SK-N-SH (cell line): ENCODE data around the gene ENKD1. TPM values are rescaled to one million over a fixed set of nuclear protein-coding genes. Genes with fewer than 3 reads are reported as not detected.
A peak's percentile ranks its signal among the peaks of the same experiment; 100 is the strongest.

Source experiments
- CTCF ChIA-PET: fragments of 300-600, 350-600 bp; formaldehyde crosslinking; extraction: SDS; loops from one replicate; lab custom pipeline; 2021; lab: Yijun Ruan, JAX
- POLR2A ChIA-PET: fragments of 350-600 bp; sonication (Branson Sonifier 250); formaldehyde crosslinking; extraction: SDS; loops from one replicate; lab custom pipeline; 2020; ENCODE audit warnings: antibody characterized with exemption, inconsistent platforms; lab: Yijun Ruan, JAX
- DNase-seq: peaks from one replicate; pipeline ENCODE4 v3.0.0; 2012
- H2AFZ ChIP-seq: fragments of 200-600 bp; sonication (generic); 2 replicates; pipeline ENCODE4 v1.8.1; 2016; ENCODE audit warnings: antibody characterized with exemption, mild to moderate bottlenecking, low read depth
- H3F3A ChIP-seq: fragments of 200-600 bp; sonication (generic); replicated peaks from 2 replicates; pipeline ENCODE3; 2016; ENCODE audit warnings: antibody characterized with exemption, mild to moderate bottlenecking; ENCODE audit not compliant: insufficient read depth
- H3K27ac ChIP-seq, 2 experiments: fragments of 200-500 bp in 1 of 2; fragments of 200-600 bp in 1 of 2; sonication (Bioruptor generic) in 1 of 2; sonication (generic), shearing (Covaris generic) in 1 of 2; 2 replicates each; pipeline versions ENCODE4 v1.5.1 to v1.6.1; 2014 to 2016; ENCODE audit warnings: low read depth in 2 of 2, inconsistent platforms in 1 of 2, low read length in 1 of 2, mild to moderate bottlenecking in 1 of 2, mixed read lengths in 1 of 2
- H3K27me3 ChIP-seq: fragments of 200-600 bp; sonication (generic), shearing (Covaris generic); 2 replicates; pipeline ENCODE4 v1.6.1; 2016; ENCODE audit warnings: mixed run types; ENCODE audit not compliant: insufficient read depth
- H3K36me3 ChIP-seq, 2 experiments: fragments of 200-500 bp in 1 of 2; fragments of 200-600 bp in 1 of 2; sonication (Bioruptor generic) in 1 of 2; sonication (generic) in 1 of 2; replicated peaks in 1 of 2; 2 replicates each; pipeline versions ENCODE3 to v1.5.1; 2014 to 2016; ENCODE audit warnings: low read length in 1 of 2, mild to moderate bottlenecking in 1 of 2; ENCODE audit not compliant: insufficient read depth in 2 of 2, control insufficient read depth in 1 of 2
- H3K4me1 ChIP-seq, 2 experiments: fragments of 200-500 bp in 1 of 2; fragments of 200-600 bp in 1 of 2; sonication (Bioruptor generic) in 1 of 2; sonication (generic), shearing (Covaris generic) in 1 of 2; 2 replicates each; pipeline versions ENCODE4 v1.5.1 to v1.6.1; 2014 to 2016; ENCODE audit warnings: low read depth in 1 of 2, low read length in 1 of 2, mixed run types in 1 of 2; ENCODE audit not compliant: insufficient read depth in 2 of 2, control insufficient read depth in 1 of 2
- H3K4me2 ChIP-seq: fragments of 200-600 bp; sonication (generic), shearing (Covaris generic); 2 replicates; pipeline ENCODE4 v1.6.1; 2017; ENCODE audit warnings: mixed run types
- H3K4me3 ChIP-seq, 2 experiments: fragments of 200-500 bp in 1 of 2; fragments of 200-600 bp in 1 of 2; sonication (Bioruptor generic) in 1 of 2; sonication (generic), shearing (Covaris generic) in 1 of 2; 2 replicates each; pipeline versions ENCODE4 v1.5.1 to v1.8.1; 2014 to 2016; ENCODE audit warnings: low read depth in 2 of 2, inconsistent platforms in 1 of 2, low read length in 1 of 2, mild to moderate bottlenecking in 1 of 2, mixed read lengths in 1 of 2, moderate library complexity in 1 of 2
- H3K79me2 ChIP-seq: fragments of 200-600 bp; sonication (generic); 2 replicates; pipeline ENCODE4 v1.8.1; 2017; ENCODE audit warnings: mild to moderate bottlenecking; ENCODE audit not compliant: insufficient read depth
- H3K9ac ChIP-seq: fragments of 200-600 bp; sonication (generic); 2 replicates; pipeline ENCODE4 v1.6.1; 2017; ENCODE audit warnings: mixed run types
- H3K9me2 ChIP-seq: fragments of 200-600 bp; sonication (generic); 2 replicates; pipeline ENCODE4 v1.6.1; 2017; ENCODE audit warnings: mixed run types
- H3K9me3 ChIP-seq: fragments of 200-600 bp; sonication (generic); 2 replicates; pipeline ENCODE4 v1.6.1; 2017; ENCODE audit warnings: mixed run types, mild to moderate bottlenecking, moderate library complexity
- H4K20me1 ChIP-seq: fragments of 200-600 bp; sonication (generic); 2 replicates; pipeline ENCODE4 v1.6.1; 2017; ENCODE audit warnings: mild to moderate bottlenecking, mixed run types; ENCODE audit not compliant: insufficient read depth
- CHD2 ChIP-seq: fragments of 150-350 bp; IDR thresholded peaks from 2 replicates; pipeline ENCODE4 v1.6.1; 2018; ENCODE audit warnings: low read length; ENCODE audit not compliant: partially characterized antibody
- CTCF ChIP-seq: fragments of 200-600 bp; sonication (generic); IDR thresholded peaks from 2 replicates; pipeline ENCODE4 v1.6.1; 2017; ENCODE audit warnings: antibody characterized with exemption, mild to moderate bottlenecking, moderate library complexity
- IRF3 ChIP-seq: fragments of 150-350 bp; IDR thresholded peaks from 2 replicates; pipeline ENCODE4 v1.6.1; 2016; ENCODE audit warnings: mild to moderate bottlenecking, low read depth, low read length
- MEF2A ChIP-seq: IDR thresholded peaks from 2 replicates; pipeline ENCODE4 v1.4.0; 2012; ENCODE audit warnings: low read depth, borderline replicate concordance
- NRF1 ChIP-seq: IDR thresholded peaks from 2 replicates; pipeline ENCODE4 v1.6.1; 2012; ENCODE audit warnings: low read depth, mild to moderate bottlenecking, low read length
- POLR2AphosphoS5 ChIP-seq: IDR thresholded peaks from 2 replicates; pipeline ENCODE4 v1.6.1; 2012; ENCODE audit warnings: low read depth, low read length
- RCOR1 ChIP-seq: fragments of 150-350 bp; IDR thresholded peaks from 2 replicates; pipeline ENCODE4 v1.6.1; 2017; ENCODE audit warnings: antibody characterized with exemption, low read length
- REST ChIP-seq: IDR thresholded peaks from 2 replicates; pipeline ENCODE4 v1.6.1; 2012; ENCODE audit warnings: mild to moderate bottlenecking, low read depth, low read length, moderate library complexity
- RFX5 ChIP-seq: IDR thresholded peaks from 2 replicates; pipeline ENCODE4 v1.6.1; 2012; ENCODE audit warnings: mild to moderate bottlenecking, improper control_type of control experiment, low read length
- SIN3A ChIP-seq: IDR thresholded peaks from 2 replicates; pipeline ENCODE4 v1.6.1; 2012; ENCODE audit warnings: low read depth, mild to moderate bottlenecking, low read length, moderate library complexity, borderline replicate concordance
- USF1 ChIP-seq: IDR thresholded peaks from 2 replicates; pipeline ENCODE4 v1.4.0; 2012; ENCODE audit warnings: low read depth, borderline replicate concordance
- YY1 ChIP-seq: IDR thresholded peaks from 2 replicates; pipeline ENCODE4 v1.4.0; 2012; ENCODE audit warnings: low read depth, mild to moderate bottlenecking
- ZBTB33 ChIP-seq: IDR thresholded peaks from 2 replicates; pipeline ENCODE4 v1.4.0; 2012; ENCODE audit warnings: low read depth, borderline replicate concordance
- WGBS: methylation state at CpG from one replicate; pipeline ENCODE4 v1.1.6; 2017; ENCODE audit warnings: low lambda C conversion rate; 5-methylcytosine and 5-hydroxymethylcytosine counted together
- polyA plus RNA-seq, 3 experiments: library from polyadenylated mRNA; depleted of rRNA; stranded (reverse); fragments of >200 nt; gene quantifications; 2 replicates each; pipeline ENCODE4 v1.2.3, GENCODE V29; 2012

Gene ENKD1
- polyA plus RNA-seq, 1 of the 3 experiments (the other 2 are of a cell fraction), result 21.0 TPM

DNA sequence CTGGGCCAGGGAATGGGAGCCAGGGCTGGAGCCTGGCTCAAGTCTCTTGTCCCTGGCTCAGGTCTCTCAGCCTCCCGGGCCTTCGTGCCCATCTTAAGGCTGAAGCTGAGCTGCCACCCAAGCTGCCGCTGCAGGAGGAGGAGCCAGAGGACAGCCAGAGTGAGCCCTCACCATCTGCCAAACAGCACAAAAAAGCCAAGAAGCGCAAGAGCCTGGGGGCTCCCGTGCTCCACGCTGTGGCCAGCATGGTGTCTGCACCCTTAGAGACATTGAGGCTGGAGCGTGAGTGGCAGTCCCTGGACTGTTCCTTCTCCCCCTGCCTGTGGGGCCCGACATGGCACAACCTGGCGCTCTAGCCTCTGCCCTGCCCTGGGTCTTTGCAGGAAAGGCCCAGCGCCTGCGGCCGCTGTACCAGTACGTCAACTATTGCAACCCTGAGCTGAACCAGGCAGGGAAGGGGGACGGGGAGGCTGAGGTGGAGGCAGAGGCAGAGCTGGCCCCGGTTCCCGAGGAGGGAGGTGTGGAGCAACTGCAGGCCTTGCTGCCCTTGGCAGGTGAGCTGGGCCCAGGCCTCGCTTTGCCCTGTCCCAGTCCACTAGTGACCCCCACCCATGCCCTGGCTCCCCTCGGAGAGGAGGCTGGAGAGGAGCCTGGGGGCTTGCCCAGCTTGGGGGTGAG lies 1.4 kb upstream of the ENKD1 start (continued):
- no peak for TF ChIP-seq ZBTB33
- TF ChIP-seq POLR2AphosphoS5, result no peak; the same call in 1 of the 2 replicates
- TF ChIP-seq RFX5, result no peak
- TF ChIP-seq SIN3A, result peak; percentile 79; the same call in 1 of the 2 replicates
- TF ChIP-seq USF1, result no peak
- TF ChIP-seq CHD2, result peak; percentile 51
- no peak for TF ChIP-seq YY1
- TF ChIP-seq IRF3, result no peak

- H3K79me2 ChIP-seq, result peaks cover 3% of the 10 kb centered on the region; the same call in 1 of the 2 replicates
- peaks cover 14% of the 10 kb centered on the region for H3F3A ChIP-seq
- peak overlapping the region; percentile 56 to 86; a peak in 3 of 4 replicates for H3K27ac ChIP-seq
- no peak overlapping the region for H3K9ac ChIP-seq
- peak overlapping the region; percentile 94 for H2AFZ ChIP-seq
- H3K4me1 ChIP-seq, result peaks cover 10 to 27% of the 10 kb centered on the region in 2 experiments; a peak in 2 of 4 replicates
- H3K4me2 ChIP-seq, result peak overlapping the region; percentile 99
- peak overlapping the region; percentile 67 to 73; a peak in 3 of 4 replicates for H3K4me3 ChIP-seq
- no peaks in the 10 kb centered on the region for H3K9me3 ChIP-seq
- no peaks in the 10 kb centered on the region for H3K27me3 ChIP-seq
- no peaks in the 10 kb centered on the region for H4K20me1 ChIP-seq
- 55% methylated on average over 8 of the region's 10 CpGs for whole genome bisulfite sequencing
- CTCF ChIA-PET, result interaction anchor here (0.6 to 18.3 kb wide), 31 partner anchors 9 to 374 kb away, joined by 3 to 246 read pairs (median 5); partner anchors contain the start of genes ATP6V0D1, CARMIL2, CTCF and RIPOR1
- no peak for DNase-seq
- H3K36me3 ChIP-seq, result peaks cover 0 to 13% of the 10 kb centered on the region in 2 experiments
- TF ChIP-seq REST, result no peak
- no peak for TF ChIP-seq NRF1
- no peak for TF ChIP-seq CTCF
- TF ChIP-seq USF1, result no peak
- no peak for TF ChIP-seq RCOR1
- no peak for TF ChIP-seq RFX5
- no peak for TF ChIP-seq MEF2A
- POLR2A ChIA-PET, result interaction anchor here (1.0 to 2.4 kb wide), 3 partner anchors 105 to 179 kb away, joined by 3 to 11 read pairs (median 4); partner anchors contain the start of genes CTCF and RIPOR1
- H3K9me2 ChIP-seq, result no peaks in the 10 kb centered on the region
Measured at GRCh38 chr16:67667453-67667816, 885 bp upstream of the ENKD1 start.
